HG03159 (cell line): Measurements from ENCODE around the gene SRRM5.
A peak's percentile ranks its signal among the peaks of the same experiment; 100 is the strongest.
"Not testable (repeated sequence)": the region's sequence is repeated elsewhere in the genome, so short reads cannot be mapped to it uniquely, and the experiment has no call there.

Experiments used
- ATAC-seq: cut with Tn5 transposase; IDR thresholded peaks from one replicate; pipeline ENCODE4 v1.9.1; 2021; ENCODE audit warnings: mild to moderate bottlenecking, moderate library complexity; ENCODE audit not compliant: unreplicated experiment

SRRM5 gene

DNA sequence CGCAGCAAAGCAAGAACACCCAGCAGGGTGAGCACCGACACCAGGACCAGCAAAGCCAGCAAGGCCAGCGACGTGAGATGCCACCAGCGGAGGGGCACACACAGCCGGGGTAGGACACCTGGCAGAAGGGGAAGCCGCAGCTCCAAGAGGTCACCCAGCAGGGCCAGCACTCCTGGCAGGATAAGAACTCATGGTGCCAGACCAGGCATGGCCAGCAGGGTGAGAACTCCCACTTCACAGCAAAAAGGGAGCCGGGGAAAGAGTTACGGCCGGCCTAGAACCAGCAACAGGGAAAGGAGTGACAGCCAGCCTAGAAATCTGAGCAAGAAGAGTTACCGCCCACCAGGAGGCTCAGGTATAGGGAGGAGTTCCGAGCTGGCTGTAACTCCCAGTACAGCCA, 486 bp downstream of the SRRM5 start:
- no peak for ATAC-seq

DNA sequence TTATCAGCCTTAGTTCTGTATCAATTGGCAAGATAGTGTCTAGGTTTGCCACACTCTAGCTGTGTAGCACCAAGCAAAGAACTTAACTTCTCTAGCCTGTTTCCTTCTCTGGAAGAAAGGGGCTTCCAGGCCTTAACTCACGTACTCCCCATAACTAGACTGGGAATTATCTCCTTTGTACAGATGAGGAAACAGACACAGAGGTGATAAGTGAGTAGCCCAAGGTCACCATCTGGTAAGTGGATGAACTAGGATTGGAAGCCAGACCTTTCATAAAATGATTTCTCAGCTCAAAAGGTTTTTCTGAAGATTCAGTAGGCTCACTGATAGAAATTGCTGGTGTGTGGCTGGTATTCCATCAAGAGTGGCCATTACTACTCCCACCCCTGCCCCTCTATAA, 4.4 kb downstream of the SRRM5 start:
- ATAC-seq = no peak

DNA sequence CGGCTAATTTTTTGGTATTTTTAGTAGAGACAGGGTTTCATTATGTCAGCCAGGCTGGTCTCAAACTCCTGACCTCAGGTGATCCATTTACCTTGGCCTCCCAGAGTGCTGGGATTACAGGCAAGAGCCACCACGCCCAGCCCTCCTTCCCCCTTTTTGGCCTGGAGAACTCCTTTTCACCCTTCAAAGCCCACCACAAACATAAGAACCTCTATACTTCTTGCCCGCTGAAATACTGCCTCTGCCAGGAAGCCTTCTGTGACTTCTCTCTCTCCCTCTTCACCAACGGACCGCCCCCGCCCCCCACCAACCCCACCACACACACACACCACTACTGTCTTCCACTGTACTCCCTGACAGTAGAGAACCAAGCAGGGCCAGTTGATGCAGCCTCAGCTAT, 5.1 kb downstream of the SRRM5 start:
- ATAC-seq = no peak

DNA sequence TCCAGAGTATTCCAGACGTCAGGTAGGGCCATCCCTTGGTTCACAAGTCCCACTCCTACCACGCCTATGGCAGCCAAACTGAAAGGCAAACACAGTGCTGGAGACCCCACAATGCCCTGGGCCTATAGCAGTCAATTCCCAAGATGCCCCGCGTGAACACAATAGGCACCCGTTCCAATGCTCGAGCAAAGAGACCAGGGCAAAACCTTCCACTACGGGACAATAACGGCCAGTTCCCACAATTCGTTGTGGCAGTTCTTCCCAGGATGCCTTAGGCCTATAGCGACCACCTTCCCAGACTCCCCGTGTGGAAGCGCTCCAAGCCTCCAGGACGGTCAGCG, 7.0 kb downstream of the SRRM5 start:
- ATAC-seq = peak; percentile 11

DNA sequence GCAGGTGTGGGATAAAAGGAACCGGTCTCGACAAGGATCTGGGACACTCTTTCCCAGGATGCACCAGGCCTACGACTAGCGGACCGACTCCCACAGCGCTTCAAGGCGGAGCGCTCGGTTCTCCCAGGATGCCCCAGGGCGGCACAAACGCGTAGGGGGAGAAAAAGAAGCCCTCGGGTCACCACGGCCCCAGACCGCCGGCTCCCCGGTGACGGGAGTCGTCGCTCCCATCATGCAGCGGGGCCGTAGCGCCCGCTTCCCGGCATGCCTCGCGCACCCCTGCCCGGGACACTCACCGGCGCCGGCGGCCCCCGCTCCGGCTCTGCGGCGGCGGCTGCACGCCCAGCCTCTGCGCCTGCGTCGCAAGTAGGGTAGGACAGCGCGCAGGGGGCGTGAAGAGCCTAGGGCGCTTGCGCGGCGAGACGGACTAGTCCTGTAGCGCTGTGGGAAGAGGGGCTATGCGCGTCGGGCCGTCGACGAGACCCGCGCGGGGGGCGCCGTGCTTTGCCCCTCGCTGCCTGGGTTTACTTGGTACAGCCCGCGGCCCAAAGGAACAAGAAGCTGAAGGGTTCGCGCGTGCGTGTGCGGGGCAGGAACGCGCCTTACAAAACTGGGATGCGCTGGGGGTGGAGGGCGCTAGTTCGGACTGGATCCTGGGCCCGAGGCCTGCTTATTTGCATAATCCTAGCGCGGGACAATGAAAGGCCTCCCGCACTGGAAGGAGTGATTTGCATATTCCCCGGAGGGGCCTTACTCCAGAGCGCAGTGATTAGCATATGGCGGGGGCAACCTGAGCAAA, 7.6 kb downstream of the SRRM5 start, which contains the start of gene ZNF428:
ZNF428 (minus strand) TSS at position 368 of the 799 bp plus-strand sequence. CDS start 5,325 bp downstream, outside the sequence.
- ATAC-seq = peak; percentile 73

DNA sequence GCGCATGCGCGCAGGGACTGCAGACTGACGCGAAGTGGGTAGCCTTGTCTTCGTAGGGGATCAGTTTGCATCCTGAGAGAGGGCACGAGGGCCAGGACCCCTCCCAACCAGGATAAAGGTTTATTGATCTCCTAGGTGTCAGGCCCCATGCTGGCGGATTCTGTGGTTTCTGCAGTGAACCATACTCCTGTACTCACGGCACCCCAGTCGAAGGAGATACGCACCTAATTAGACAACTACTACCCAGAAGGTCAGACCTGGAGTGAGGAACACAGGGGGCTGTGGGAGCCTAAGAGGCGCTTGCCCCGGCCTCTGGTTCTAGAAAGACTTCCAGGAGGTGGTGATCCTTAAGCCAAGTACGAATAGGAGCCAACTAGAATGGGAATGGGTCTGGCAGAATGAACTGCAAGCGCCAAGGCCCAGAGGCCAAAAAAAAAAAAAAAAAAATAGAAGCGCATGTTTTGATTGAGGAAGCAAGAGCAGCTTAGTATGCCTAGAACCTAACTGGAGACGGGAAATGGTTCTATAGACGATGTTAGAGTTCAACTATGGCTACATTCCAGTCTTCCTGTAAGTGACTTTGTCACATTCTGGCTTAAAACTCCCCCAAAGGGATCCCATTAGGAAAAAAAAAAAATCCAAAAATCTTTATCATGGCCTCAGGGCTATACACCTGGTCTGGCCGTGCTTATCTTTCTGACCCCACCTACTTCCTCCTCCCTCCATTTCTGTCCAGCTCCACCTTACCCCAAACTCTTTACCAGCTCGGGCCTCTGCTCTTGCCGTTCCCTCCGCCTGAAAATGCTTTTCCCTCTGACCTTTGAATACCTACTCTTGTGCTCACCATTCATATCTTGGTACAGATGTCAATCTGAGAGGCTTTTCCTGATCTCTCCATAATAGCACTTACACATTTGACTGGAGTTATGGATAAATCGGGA, 8.4 kb downstream of the SRRM5 start:
- ATAC-seq = no peak

DNA sequence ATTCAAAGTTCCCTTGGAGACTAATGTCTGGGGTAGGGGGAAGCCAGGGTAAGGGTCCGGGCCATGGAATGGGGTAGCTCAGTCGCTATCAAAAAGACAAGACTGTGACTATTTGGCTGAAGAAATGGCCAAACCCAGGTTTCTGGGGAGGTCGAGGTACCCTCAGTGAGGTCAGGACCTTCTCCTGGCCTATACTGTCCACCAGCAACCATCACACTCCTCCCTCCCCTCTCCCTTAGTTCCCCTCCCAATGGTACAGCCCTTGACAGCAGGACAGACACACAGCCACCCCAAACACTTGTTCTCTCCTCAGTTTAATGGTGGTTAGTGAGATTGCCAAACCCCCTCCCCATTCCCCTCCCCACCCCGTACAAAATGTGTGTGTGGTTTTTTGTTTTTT, 10.2 kb downstream of the SRRM5 start:
- ATAC-seq = no peak

DNA sequence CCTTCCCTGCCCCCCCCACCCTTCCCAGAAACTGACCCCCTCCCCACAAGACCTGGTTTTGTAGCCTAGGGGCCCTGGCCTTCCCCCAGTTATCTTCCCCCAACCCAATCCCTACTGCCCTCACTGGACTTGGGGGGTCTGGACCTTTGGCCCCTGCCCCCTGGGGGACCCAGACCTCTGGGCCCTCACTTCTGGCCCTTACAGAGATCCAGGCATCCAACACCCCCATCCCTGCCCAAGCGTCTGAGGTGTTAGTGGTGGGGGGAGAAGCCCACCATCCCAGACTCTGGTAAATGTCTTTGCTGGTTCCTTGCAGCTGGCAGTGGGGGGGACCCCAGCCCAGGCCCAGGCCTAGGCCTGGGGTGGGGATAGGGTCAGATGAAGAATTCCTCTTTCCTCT, 11.1 kb downstream of the SRRM5 start:
- no peak for ATAC-seq

DNA sequence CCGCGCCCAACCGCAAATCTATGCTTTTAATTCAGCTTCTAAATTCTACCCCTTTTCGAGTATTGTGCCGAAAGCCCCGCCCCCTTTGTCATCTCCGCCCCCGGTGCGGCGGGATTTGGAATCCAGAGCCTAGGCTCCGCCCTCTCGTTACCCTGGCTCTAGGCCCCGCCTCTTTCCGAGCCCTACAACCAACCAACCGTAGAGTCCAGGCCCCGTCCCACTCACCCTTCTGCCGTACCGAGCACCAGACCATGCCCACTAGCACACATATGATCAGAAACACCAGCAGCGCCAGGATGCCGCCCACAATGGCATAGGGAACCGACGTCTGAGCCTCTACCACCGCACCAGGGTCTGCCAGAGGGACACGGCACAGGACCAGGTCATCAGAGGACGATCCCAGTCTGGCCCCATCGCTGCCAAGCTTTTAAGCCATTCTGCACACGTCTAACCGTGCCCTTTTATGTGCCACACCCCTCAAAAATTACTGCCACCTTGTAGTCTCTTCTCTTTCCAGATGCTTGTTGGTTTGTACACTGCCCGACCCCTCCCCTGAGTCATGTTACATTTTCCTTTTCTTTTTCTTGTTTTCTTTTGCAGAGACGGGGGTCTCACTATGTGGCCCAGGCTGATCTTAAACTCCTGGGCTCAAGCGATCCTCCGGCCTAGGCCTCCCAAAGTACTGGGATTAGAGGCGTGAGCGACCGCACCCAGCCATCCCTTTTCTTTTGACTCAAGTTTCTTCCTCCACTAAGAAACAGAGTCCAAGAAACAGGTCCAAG, 12.2 kb downstream of the SRRM5 start:
- no peak for ATAC-seq

DNA sequence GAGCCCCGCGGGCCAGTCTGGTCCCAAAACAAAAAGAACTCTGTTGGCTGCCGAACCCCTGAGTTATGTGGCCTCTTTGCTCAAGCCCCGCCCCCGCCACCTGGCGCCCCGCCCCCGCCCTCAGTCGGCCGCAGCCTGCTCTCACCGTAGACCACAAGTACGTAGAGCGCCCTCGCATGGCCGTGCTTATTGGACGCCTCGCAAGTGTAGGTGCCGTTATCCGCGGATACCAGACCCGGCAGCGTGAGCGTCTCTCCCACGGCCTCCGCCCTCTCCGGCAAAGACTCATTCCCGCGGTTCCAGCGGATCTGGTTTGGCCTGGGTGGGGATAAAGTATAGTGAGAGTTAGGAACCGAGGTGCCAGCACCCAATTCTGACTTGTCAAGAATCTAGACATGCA, 13.0 kb downstream of the SRRM5 start:
- no peak for ATAC-seq

DNA sequence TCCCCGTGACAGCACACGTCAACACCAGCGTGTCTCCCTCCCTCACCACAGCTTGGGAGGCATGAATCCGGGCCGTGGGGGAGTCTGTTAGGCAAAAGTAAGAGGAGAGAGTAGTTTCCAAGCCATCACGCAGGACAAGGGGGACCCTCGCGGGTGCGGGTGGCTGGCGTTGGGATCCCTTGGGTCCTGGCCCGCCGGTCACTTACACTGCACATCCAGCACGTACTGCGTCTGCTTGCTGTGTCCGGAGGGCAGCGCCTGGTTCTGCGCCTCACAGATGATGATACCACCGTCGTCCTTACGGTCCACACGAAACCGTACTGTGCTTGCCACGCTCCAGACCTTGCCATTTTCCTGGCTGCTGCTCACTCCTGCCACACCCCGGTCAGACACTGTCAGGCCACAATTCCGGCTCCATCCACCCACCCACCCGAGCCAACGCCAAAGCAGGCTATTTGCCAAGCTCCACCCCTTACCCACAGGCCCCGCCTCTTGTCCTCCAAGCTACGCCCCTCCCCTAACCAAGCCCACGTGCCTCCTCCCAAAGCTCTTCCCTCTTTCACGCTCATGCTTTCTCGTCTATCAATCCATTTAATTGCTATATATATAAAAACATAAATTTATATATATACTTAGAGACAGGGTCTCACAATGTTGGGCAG, 14.2 kb downstream of the SRRM5 start:
- no peak for ATAC-seq

DNA sequence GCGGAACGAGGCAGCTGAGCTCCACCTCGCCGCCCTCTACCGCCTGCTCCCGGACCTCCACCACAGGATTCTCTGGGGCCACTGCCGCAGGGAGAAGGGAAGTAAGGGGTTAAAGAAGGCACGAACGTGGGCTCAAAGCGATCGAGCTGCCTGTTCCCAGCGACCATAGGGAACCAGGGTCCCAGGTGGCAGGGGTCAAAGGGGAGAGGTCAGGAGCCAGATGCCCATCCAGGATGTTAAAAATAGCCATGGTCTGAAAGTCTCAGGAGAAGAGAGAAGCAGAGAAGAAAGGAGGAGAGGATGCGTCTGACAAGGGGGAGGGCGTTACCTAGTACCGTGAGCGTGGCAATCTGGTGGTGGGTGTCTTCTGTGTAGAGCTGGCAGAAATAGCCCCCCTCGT, 14.9 kb downstream of the SRRM5 start:
- ATAC-seq = no peak

DNA sequence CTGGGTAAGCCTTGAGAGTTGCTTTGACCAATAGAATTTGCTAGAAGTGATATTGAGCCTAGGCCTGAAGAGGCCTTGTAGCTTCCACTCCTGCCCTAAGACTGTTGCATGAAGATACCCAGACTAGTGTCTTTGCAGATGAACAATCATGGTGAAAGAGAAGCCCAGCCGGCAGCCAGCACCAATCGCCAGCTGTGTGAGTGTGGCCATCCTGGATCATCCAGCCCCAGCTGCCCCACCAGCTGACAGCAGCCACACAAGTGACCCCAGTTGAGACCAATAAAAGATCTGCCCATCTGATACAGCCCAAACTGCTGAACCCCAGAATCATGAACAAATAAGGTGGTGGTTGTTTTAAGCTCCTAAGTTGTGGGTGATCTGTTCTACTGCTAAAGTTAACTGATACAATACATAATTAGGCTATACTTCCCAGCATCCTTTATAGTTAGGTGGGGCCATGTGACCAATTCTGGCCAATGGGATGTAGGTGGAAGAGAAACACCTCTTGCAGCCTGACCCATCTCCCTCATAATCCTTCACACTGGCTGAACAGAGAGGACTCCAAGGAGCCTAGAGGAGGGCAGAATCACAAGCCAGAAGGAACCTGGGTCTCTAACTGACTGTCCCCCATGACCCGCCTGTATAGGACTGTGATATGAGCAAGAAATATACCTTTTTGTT, 16.9 kb downstream of the SRRM5 start:
- ATAC-seq = no peak

DNA sequence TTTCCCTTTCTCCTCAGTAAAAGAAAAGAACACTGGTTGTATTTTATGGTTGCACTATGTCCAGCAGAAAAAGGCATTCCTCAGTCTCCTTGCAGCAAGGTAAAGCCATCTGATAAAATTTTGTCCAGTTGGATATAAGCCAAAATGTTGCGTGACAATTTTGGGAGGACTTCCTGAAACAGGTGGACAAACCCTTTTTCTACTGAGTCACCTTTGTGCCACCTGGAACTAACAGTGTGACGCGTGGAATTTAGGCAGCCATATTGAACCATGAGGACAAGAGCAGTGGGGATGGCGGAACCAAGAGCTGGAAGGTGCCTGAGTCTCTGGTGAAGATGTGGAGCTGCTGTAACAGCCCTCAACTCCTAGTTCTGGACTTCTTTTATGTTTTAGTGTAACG, 19.6 kb downstream of the SRRM5 start:
- no peak for ATAC-seq

DNA sequence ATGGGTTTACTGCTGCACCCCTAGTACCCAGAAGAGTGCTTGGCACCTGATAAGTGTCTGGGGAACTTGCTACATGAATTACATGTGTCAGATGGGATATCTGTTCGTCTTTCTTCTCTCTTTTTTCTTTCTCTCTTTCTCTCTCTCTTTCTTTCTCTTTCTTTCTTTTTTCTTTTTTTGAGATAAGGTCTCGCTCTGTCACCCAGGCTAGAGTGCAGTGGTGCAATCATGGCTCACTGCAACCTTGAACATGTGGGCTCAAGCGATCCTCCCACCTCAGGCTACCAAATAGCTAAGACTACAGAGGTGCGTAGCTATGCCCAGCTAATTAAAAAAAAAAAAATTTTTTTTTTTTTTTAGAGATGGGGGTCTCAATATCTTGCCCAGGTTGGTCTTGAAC, 21.6 kb downstream of the SRRM5 start:
- no peak for ATAC-seq

DNA sequence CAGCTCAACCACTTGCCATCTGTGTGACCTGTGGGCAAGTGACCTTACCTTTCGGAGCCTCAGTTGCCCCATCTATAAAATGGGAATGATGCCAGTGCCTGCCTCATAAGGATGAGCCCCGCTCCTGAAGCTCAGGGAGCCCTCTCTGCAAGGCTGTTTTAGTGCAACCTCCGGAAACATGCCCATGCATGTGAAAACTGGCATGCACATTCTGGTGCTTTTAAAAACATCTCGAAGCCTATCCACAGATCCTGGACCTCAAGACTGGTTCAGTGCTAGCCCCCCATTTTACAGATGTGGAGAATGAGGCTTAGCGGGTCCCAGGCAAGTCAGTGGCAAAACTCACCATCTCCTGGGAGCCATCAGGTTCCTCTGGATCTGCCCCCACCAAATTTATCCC, 22.2 kb downstream of the SRRM5 start:
- no peak for ATAC-seq

DNA sequence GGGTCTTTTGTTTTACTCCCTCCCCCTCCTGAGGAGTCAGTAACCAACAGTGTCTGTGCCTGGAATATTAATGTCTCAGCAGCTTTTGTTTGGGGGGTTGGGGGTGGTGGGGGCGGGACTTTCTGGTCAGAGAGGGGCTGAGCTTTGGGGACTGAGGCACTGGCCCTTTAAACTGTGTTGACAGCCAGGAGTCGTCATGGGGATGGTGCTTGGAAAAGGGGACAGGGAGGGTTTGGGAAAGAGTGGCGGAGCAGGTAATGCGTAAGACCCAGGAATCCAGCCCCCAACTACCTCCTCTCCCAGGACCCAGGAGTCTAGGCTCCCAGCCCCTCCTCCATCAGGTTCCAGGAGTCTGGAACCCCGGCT, 22.6 kb downstream of the SRRM5 start:
- no peak for ATAC-seq

DNA sequence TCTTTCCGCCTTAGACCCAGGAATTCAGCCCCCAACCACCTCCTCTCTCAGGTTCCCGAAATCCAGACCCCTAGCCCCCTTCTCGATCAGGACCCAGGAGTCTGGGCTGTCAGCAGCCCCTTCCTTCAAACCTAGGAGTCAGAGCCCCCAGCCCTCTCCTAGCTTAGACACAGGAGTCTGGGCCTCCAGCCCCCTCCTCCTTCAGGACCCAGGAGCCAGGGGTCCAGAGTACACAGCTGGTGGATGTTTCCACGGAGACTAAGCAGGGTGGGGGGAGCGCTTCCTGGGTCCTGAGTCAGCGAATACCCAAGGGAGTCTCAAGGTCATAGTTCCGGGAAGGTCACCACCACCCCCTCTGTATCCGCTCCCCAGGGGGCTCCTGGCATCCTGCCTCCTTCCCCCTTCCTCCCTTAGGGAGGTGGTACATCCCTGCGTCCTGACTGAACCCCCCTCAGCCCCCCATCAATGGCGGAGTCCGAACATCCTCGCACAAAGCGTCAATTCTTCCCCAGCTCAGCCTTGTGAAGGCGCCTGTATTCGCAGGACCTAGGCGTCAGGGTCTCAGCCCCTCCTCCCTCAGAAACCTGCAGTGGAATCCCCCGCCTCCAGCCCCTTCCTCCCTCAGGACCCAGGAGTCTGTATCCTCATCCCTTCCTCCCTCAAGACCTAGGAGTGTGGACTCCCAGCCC, 23.1 kb downstream of the SRRM5 start:
- ATAC-seq = no peak

DNA sequence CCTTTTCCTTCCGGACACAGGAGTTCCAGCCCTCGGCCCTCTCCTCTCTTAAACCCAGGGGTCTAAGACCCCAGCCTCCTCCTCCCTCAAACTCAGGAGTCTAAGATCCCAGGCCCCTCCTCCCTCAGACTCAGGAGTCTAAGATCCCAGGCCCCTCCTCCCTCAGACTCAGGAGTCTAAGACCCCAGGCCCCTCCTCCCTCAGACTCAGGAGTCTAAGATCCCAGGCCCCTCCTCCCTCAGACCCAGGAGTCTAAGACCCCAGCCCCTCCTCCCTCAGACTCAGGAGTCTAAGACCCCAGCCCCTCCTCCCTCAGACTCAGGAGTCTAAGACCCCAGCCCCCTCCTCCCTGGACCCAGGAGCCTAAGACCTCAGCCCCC, 23.7 kb downstream of the SRRM5 start:
- ATAC-seq = not testable (repeated sequence)
